Panc1 (cell line): ENCODE results near the gene AP1B1. TPM values are rescaled to one million over a fixed set of nuclear protein-coding genes. Genes with fewer than 3 reads are reported as not detected.

Source experiments
- ATAC-seq: fragments of 200-7000 bp; cut with Tn5 transposase; 2 replicates; pipeline ENCODE4 v1.9.1; 2020; ENCODE audit warnings: mild to moderate bottlenecking, moderate library complexity
- BruUV-seq: library from RNA; stranded (reverse); fragments of 400-500 nt; replicated peaks from 2 replicates; lab custom pipeline; 2021; lab: Mats Ljungman, UMichigan
- CTCF ChIA-PET: fragments of 300-600 bp; sonication (Branson Sonifier 250); formaldehyde crosslinking; loops from one replicate; lab custom pipeline; 2022; ENCODE audit warnings: antibody characterized with exemption; lab: Charles Lee
- POLR2A ChIA-PET: fragments of 300-600 bp; sonication (Branson Sonifier 250); formaldehyde crosslinking; loops from one replicate; lab custom pipeline; 2022; ENCODE audit warnings: antibody characterized with exemption; lab: Charles Lee
- DNase-seq: peaks from one replicate; pipeline ENCODE4 v3.0.0-alpha.2; 2010; ENCODE audit warnings: low read depth, low spot score
- H3K27ac ChIP-seq: 2 replicates; pipeline ENCODE4 v1.5.1; 2011; ENCODE audit warnings: mild to moderate bottlenecking, low read length, inconsistent platforms
- H3K27me3 ChIP-seq: fragments of 200-500 bp; sonication (Bioruptor generic); 2 replicates; pipeline ENCODE4 v1.6.0; 2014; ENCODE audit warnings: low read length, inconsistent platforms; ENCODE audit not compliant: control insufficient read depth, insufficient read depth
- H3K36me3 ChIP-seq: fragments of 200-500 bp; sonication (Bioruptor generic); 2 replicates; pipeline ENCODE4 v1.5.1; 2014; ENCODE audit warnings: inconsistent platforms, mild to moderate bottlenecking, low read length, moderate library complexity; ENCODE audit not compliant: control insufficient read depth, insufficient read depth
- H3K4me1 ChIP-seq: 2 replicates; pipeline ENCODE4 v1.5.1; 2011; ENCODE audit warnings: inconsistent platforms, mild to moderate bottlenecking, low read length, moderate library complexity; ENCODE audit not compliant: control insufficient read depth, insufficient read depth
- H3K4me3 ChIP-seq, 2 experiments: 2 replicates each; pipeline ENCODE4 v1.5.1; 2011 to 2012; ENCODE audit warnings: low read depth in 2 of 2, low read length in 2 of 2, mild to moderate bottlenecking in 2 of 2, inconsistent platforms in 1 of 2, moderate library complexity in 1 of 2
- H3K9me3 ChIP-seq: fragments of 200-500 bp; sonication (Bioruptor generic); 2 replicates; pipeline ENCODE4 v1.5.1; 2014; ENCODE audit warnings: low read depth, mild to moderate bottlenecking, inconsistent platforms, low read length, moderate library complexity; ENCODE audit not compliant: control insufficient read depth, insufficient read depth
- CTCF ChIP-seq: fragments of 450-650 bp; IDR thresholded peaks from 2 replicates; pipeline ENCODE4 v1.5.1; 2017; ENCODE audit warnings: mild to moderate bottlenecking
- POLR2AphosphoS5 ChIP-seq: IDR thresholded peaks from 2 replicates; pipeline ENCODE4 v1.6.1; 2012; ENCODE audit warnings: mild to moderate bottlenecking, low read depth, low read length, moderate library complexity
- REST ChIP-seq, 2 experiments: IDR thresholded peaks; 2 replicates each; pipeline ENCODE4 v1.6.1; 2011 to 2012; ENCODE audit warnings: low read depth in 2 of 2, control low read depth in 1 of 2, low read length in 1 of 2, mild to moderate bottlenecking in 1 of 2, moderate library complexity in 1 of 2; ENCODE audit not compliant: insufficient read depth in 1 of 2
- SIN3A ChIP-seq: IDR thresholded peaks from 2 replicates; pipeline ENCODE4 v1.6.1; 2012; ENCODE audit warnings: low read depth, mild to moderate bottlenecking, low read length, moderate library complexity, borderline replicate concordance; ENCODE audit not compliant: insufficient read depth
- TCF7L2 ChIP-seq: IDR thresholded peaks from 2 replicates; pipeline ENCODE4 v1.6.1; 2011; ENCODE audit warnings: mild to moderate bottlenecking, low read depth, low read length, inconsistent platforms
- in situ Hi-C: cut with HindIII; loops from 2 replicates; pipeline ENCODE4 v1.10.0; 2016; ENCODE audit warnings: low sequenced_read_pairs, low pct_unique_long_range_greater_than_20kb
- intact Hi-C: fragments of 100-400 bp; cut with micrococcal nuclease; formaldehyde crosslinking; loops from one replicate; pipeline ENCODE4 v1.10.0; 2022; ENCODE audit not compliant: unreplicated experiment
- total RNA-seq: library from RNA; stranded (reverse); gene quantifications from one replicate; pipeline ENCODE4 v1.2.1, GENCODE V29; 2021; ENCODE audit not compliant: unreplicated experiment

AP1B1 gene
- total RNA-seq, 1 experiment from 2014 or later: 48.6 TPM

- Histone ChIP-seq H3K27me3 (no peaks in the 10 kb centered on the region), H3K9me3 (no peaks in the 10 kb centered on the region), H3K4me3 (no peak overlapping the region), H3K36me3 (no peaks in the 10 kb centered on the region), H3K4me1 (no peaks in the 10 kb centered on the region), H3K27ac (no peak overlapping the region)
- no peak for TF ChIP-seq POLR2AphosphoS5
- TF ChIP-seq CTCF: no peak
- TF ChIP-seq REST (IDR thresholded peaks at IDR 0.05; ENCODE audit: insufficient read depth in 1 of 2, low read depth in 2 of 2, low read length in 1 of 2): no peak
- no peak for TF ChIP-seq SIN3A
- no peak for TF ChIP-seq TCF7L2
- intact Hi-C loops: no loop called here
- BruUV-seq: no TSS peak
- DNase-seq (no peak), ATAC-seq (0 out of 2 replicates have a peak, but pooled peaks have one; percentile 42)
- CTCF ChIA-PET: no interaction called here
- POLR2A ChIA-PET: no interaction called here
- in situ Hi-C loops: no loop called here
These were observed 8.2 kb downstream of the AP1B1 start for GRCh38 chr22:29380032-29380781.

GRCh38 chr22:29379258-29379657 lies 9.1 kb downstream of the AP1B1 start:
- intact Hi-C loops: no loop called here
- in situ Hi-C loops: no loop called here

More at GRCh38 chr22:29379258-29379657, 9.1 kb downstream of the AP1B1 start:
- no peak for TF ChIP-seq REST (IDR thresholded peaks at IDR 0.05; ENCODE audit: insufficient read depth in 1 of 2, low read depth in 2 of 2, low read length in 1 of 2)
- TF ChIP-seq TCF7L2: no peak
- no peak for TF ChIP-seq POLR2AphosphoS5
- TF ChIP-seq CTCF: no peak
- TF ChIP-seq SIN3A: no peak
- ATAC-seq (no peak), DNase-seq (no peak)
- H3K9me3 ChIP-seq: no peaks in the 10 kb centered on the region
- ChIA-PET CTCF (no interaction called here), POLR2A (no interaction called here)
- no peaks in the 10 kb centered on the region for H3K36me3 ChIP-seq
- H3K27ac ChIP-seq: no peak overlapping the region
- no peaks in the 10 kb centered on the region for H3K27me3 ChIP-seq
- no peaks in the 10 kb centered on the region for H3K4me1 ChIP-seq
- no peak overlapping the region for H3K4me3 ChIP-seq
- BruUV-seq: no TSS peak
